Activated effector memory CD4-positive, alpha-beta T cell treated with anti-CD3 and anti-CD28 coated beads, Interleukin-2, amount 50 U/mL, for 16 hours (primary cell): Measurements from ENCODE around the gene KLHL40.
A peak's percentile ranks its signal among the peaks of the same experiment; 100 is the strongest.

Source experiments
- DNase-seq: peaks from one replicate; pipeline ENCODE4 v3.0.0-alpha.2; 2020

KLHL40 gene

DNA sequence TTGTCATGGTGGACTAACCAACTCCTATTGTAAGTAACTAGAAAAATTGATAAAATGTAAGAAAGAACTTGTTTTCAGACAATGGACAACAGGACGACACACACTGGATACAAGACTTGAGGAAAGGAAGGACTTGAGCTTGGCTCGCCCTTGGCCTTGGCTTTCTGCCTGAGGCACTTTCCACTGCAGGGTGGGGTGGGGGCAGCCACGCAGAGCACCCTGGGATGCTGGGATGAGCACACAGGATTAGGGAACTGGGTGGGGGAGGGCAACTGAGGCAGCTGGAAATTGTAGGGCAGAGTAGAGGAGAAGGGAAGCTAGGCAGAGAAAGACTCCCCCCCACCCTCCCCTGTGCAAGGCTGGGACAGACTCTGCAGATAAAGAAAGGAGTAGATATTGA lies 42.7 kb downstream of the KLHL40 start:
- DNase-seq: no peak

DNA sequence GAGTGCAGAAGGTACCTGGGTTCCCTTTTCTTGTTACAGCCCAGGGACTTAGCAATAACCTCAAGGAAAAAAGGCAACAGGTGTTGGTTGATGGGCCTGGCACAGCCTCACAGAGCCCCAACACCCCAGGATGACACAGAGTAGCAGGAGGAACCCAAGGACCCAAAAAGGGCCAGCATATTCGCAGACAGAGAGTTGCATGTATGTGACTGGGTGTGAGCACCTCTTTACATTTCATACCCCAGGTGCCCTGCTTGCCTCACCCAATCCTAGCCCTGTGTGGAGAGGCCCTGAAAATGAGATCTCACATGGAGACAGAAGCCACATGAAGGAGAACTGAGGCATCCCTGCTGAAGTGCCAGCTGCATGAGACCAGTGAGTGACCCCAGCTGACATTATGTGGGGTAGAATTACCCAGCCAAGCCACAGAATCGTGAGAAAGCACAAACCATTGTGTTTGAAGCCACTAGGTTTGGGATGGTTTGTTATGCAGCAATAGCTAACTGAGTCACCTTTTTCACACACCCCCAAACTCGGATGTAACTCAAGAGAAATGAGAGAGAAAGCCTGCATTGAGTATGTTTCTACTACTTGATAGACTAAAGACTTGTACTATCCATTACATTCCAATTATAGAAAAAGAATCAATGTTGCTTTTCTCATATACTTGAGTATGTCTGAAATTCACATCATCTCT lies 43.5 kb downstream of the KLHL40 start:
- peak; percentile 25 for DNase-seq

DNA sequence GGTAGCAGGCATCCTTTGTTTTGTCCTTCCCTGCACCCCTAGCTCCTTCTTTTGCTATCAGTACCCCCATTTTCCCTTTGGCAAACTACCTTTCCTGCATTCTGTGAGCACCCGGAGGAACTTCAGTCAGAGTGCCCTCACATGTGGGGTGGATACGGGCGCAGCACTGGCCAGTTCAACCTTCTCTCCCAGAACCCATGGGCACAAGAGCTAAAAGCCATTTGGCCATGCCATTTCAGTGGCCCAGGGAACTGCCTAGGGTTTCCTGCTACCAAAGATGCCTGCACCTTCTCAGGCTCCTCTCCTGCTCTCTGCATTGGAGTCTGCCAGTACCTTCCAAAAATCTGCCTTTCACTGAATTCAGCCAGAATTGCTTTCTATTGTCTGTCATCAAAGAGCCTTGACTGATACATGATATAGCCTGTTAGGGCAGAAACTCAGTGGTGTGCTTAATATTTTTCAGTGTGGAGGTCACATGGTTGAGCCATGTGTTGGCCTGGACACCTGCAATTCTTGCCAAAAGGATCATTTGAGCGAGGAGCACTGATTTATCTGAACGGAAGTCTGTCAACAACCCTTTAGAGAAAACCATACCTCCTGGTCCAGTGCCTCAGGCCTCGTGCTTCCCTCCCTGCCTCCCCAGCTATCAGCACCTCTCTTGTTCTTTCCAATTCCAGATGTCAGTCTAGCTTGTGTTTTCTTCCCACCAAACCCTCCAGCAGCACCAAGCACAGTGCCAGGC lies 44.2 kb downstream of the KLHL40 start:
- peak; percentile 22 for DNase-seq

DNA sequence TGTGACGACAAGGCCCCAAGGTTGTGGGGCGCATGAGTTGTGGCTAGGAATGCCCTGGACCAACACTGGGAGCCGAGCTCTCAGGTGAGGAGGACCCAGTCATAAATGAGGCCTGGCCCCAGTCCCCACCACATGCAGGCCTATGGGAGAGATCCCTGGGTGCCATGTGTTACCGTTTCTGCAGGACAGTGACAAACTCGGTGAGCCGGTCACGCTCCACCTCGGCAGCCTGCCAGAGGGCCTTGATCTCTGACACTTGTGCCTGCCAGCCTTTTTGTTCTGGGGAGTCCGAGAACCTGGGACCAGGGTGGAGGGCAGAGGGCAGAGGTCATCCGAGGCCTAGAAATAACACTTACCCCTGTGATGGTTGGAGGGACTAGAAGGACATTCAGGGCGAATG lies 45.0 kb downstream of the KLHL40 start:
- DNase-seq: peak; percentile 44

DNA sequence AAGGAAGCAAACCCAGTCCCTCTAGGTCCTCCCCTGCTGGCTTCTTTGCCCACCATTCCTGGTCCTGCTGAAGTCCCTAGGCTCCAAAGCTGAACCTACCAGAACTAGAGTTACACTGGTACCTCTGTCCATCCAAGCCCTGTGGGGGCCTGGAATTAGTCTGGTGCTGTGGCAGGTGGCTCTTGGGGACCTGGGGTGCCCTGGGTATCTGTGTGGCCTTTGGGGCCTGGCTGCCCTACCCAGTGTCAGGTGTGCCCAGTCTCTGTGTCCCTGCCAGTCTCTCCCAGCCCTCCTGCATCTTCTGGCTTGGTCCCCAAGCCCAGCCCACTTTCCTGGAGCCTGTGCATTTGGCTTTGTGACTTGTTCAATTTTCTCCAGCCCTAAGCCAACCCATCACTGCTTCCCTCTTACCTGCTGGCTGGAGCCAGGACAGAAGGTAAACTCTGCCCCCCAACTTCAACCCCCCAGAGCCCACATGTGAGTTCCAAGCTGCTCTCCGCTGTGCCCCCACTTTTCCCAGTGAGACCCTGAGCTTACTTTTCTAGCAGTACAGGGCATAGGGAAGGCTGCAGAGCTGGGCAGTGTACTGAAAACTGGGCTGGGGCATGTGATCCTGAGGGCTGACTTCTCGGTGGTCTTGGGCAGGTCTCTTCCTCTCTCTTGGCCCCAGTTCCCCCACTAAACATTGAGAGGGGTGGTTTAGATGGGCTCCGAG lies 45.5 kb downstream of the KLHL40 start:
- peak; percentile 38 for DNase-seq

DNA sequence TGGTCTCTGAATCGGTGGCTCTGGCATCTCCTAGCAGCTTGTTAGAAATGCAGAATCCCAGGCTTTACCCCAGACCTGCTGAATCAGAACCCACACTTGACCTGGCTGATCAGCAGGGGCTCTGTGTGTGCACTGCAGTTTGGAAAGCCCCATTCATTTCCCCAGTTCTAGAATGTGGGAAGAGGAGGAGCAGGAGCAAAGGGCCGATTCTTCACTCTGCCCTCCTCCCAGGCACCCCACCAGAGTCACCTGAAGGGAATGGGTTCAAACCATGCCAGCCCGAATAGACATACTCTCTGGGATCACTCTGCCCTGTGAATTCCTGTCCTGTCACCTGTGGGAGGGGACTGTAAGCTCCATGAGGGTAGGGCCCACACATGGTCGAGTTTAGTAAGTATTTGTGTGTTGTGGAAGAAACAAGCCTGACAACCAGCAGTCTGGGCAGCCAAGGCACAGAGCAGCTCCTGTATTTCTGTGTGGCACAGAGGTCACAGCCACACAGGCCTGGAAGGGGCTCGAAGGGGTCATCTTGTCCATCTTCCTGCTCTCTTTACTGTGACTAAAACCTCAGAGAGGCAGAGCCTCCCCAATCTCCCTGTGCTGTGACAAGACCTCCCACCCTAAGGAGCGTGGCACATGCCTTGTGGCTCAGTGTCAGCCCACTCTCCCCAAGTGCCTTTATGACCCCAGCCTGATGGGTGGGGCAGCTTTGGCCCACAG lies 46.3 kb downstream of the KLHL40 start:
- peak; percentile 27 for DNase-seq

DNA sequence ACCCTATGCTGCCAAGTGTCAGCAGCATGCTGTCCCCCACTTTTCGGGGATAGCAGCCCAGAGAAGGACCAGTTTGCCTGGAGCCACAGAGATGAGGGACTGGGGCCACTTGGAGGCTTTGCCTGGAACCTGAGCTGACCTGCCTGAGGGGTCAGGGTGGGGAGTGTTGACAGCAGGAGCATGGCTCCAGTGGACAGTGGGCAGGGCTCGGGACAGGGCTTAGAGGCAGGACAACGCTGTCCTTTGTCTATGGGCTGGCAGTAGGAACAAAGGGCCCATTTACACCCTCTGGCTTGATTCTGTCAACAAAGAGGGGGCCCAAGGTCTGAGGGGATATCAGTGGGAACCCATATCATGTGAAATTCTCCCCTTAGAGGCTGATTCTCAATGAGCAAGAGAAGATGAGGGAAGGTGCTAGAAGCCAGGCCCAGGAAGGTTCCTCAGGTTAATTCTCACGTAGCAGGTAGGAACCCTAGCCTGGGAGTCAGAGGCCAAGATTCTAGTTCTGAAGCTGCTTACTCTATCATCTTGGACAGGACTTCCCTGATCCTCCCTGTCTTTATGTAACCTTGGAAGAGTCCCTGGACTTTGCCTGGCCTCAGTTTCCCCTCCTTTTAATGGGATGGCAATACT lies 47.0 kb downstream of the KLHL40 start:
- DNase-seq: peak; percentile 53

DNA sequence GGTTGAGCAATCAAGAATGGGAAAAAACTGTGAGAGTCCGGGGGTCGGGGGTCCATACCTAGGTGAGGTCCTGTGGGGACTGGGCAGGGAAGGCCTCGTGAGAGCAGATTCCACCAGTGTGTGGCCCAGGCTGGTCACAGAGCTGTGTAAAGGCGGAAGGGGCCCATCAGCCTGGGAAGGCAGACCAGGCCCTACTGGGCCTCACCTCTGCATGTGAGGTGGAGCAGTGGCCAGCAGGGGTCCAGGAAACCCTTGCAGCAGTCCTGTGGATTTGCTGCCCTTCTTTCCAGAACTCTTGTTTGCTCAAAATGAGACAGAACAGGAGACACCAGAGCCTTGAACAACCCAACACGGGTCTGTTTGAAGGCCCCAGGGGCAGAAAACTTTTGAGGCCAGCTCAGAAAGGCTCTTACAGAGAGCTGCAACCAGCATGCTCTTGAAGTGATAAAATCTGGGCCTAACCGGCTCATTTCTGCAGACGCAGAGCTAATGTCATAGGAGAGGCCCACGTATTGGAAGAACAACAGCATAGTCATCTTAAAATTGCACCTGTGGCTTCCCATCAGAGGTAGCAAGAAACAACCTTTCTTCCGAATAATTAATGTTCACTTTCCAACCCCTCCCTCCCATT lies 47.6 kb downstream of the KLHL40 start:
- peak; percentile 51 for DNase-seq

DNA sequence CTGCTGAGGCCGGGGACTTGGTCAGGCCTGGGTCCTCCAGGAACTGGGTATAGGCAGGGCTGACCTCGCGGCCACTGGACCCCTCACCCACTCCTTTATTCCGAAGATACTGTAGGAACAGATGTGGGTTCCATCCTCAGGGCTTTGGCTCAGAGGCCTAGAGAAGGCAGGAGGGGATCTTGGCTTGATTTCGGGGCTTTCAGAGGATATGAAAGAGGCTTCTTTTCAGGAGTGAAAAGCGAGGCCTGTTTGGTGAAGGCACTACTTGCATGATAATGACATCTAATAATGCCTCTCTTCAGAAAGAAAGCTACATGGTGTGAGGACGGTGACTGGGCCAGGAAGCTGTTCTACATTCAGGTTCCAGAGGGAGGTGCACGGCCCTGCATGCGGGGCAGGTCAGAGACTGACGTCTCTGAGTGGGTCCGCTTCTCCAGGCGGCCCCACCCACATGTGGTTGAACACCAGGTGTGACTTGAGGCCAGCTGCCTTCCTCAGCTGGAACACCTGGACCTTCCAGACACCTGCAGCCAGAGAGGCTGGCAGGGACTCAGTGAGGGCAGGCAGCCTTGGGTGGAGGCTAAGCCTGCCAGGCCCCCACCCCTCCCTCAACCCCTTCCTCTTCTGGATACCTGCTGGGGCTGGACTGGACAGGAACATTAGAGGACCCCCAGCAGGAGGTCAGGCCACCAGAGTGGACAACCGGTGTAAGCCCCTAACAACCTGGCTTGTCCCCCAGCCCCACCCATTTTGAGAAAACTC lies 48.3 kb downstream of the KLHL40 start:
- peak; percentile 58 for DNase-seq

DNA sequence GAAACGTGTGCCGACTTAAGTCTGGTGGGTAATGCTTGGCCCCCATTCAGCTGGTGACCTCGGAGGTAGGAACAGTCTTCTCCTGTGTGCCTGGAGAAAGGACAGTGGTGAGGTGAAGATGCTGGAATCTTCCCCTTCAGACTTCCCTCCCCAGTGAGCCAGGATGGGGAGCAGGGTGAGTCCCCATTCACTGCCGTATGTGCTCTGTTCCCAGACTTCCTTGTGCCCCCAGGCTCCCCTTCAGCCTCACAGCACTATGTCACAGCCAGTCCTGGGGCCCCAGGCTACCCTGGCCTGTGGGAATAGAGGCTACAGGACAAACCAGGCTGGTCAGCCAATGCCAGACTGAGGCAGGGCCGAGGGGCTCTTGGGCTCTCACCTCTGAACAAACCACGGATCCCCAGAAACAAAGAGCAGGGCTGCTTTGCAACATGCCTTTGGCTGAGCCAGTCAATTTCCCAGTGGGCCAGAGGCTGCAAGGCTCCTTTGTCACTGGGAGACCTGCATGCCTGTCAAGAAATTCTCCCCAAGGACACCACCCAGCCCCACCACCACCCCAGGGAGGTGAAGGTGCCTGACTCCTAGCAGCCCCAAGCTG lies 49.0 kb downstream of the KLHL40 start:
- peak; percentile 38 for DNase-seq

DNA sequence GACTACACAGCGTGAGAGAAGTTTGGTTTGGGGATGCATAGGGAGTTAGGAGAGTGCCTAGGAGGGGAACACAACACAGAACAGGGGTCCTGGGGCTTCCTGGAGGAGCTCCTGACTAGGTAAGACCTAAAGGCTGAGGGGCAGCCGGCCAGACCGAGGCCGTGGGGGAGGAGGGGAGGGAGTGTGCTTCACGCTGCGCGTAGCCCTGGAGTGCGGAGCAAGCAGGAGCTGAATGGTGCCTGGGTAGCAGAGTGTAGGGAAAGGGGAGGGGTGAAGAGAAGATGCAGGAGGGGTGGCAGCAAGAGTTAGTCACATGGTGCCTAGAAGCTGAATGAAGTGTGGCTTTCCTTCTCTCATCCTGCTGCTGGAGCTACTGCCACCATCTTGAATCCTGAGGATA lies 49.7 kb downstream of the KLHL40 start:
- DNase-seq: peak; percentile 45

DNA sequence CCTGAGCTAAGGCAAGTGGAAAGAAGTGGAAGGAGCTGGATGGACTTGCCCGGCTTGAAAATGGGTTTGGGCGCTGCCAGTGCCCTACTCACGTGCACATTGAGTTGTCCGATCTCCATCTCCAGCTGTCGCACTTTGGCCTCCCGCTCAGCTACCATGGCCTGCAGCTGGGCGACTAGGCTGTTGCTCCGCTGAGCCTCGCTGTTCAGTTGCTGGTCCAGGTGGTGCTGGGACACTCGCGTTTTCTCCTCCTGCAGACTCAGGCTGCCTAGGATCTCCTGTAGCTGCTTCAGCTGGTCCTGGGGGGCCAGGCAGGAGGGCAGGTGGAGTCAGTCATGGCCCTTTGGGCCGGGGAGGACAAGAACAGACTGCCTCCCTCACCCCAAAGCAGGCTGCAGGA lies 50.3 kb downstream of the KLHL40 start:
- peak; percentile 45 for DNase-seq

DNA sequence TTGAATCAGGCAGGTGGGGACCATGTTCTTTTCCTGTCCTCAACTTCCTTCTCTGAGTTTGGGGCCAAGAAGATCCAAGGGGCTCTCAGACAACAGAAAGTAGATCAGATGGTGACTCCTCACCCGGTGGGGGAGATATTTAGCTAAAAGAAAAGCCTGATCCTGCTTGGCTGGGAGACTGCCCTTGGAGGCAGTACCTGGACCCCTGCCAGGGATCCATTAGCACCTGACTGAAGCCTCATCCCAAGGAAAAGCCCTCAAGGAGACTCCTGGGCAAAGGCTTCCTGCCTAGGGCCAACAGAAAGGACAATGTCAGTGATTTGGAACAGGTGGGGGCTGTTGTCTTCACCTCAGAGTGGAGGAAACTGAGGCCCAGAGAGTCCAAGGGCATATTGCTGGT lies 50.7 kb downstream of the KLHL40 start:
- no peak for DNase-seq

DNA sequence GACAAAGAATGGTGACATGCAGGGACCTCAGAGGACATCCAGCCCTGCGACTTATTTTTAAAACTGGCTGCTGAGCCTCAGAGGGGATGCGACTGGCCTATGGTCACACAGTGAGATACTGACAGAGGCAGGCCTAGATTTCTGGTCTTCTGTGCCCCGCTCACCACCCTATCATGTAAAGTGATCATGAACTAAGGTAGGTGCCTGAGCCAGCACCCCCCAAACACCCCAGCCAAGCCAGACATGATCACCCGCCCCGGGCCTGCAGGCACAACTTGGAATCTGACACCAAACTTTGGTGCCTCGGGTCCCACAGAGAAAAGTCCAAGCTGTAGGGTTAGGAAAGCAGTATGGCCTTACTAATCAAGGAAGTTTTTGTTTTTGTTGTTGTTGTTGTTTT lies 51.2 kb downstream of the KLHL40 start:
- DNase-seq: peak; percentile 47

DNA sequence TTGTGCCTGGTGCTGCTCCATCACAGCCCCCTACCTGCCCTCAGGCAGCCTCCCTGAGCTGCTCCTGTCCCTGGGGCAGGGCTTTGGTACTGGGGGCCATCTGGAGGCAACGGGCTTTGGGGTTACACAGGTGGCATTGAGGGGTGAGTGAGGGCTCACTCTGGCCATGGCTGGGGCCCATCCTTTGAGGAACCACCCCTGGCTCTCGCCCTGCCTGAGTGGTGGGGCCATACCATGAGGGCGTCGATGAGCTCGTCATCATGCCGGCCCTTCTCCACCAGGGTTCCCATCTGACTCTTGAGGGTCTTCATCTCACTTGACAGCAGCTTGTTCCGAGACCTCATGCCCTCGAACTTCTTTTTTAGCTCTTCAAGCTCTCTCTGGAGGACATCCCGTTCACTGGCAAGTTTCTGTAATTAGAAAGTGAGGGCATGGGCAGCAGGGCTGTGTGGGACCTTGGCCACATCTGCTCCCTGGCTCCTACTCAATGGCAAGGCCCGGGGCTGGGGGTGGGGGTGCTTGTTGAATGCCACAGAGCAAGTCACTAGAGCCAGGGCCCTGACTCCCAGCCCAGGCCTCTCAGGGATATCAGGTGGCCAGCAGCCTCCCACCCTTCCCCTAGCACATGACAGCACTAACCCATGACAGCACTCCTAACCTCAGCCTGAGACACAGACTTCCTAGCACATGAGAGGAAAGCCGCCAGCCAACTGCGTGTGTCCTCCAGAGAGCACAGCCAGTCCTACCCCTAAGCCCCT lies 54.2 kb downstream of the KLHL40 start:
- peak; percentile 45 for DNase-seq

DNA sequence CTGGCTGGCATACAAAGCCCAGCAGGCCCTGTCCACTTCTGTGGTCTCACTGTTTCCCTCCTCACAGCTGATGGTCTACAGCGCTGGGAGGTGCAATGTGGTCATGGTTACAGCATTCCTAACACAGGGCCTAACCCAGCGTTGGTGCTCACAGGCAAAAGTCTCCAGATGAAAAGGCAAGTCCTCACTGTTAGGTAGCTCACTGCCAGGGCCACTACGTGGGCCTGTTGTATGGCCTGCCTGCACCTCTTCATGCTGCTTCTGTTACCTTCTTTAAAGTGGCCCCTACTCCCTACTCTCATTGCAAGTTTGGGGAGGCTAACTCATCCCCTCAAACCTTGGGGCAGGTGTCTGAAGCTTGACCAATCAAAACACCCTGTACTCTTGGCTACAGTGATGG lies 56.5 kb downstream of the KLHL40 start:
- DNase-seq: peak; percentile 10
